Endothelial cell of umbilical vein (primary cell): Measurements from ENCODE around the gene MAP3K10. TPM values are rescaled to one million over a fixed set of nuclear protein-coding genes. Genes with fewer than 3 reads are reported as not detected.

Experiments
- BruUV-seq: library from RNA; stranded (reverse); fragments of 400-500 nt; replicated peaks from 2 replicates; lab custom pipeline; 2021; lab: Mats Ljungman, UMichigan
- CTCF ChIA-PET: fragments of 300-600, 350-600 bp; sonication (Branson Sonifier 250); formaldehyde crosslinking; loops from one replicate; lab custom pipeline; 2021; ENCODE audit warnings: antibody characterized with exemption, inconsistent platforms; lab: Charles Lee
- POLR2A ChIA-PET: fragments of 300-600, 350-600 bp; sonication (Branson Sonifier 250); formaldehyde crosslinking; loops from one replicate; lab custom pipeline; 2021; ENCODE audit warnings: antibody characterized with exemption, inconsistent platforms; lab: Charles Lee
- DNase-seq: peaks from one replicate; pipeline ENCODE4 v3.0.0-alpha.2; 2011; ENCODE audit warnings: low read depth, low spot score
- FAIRE-seq: peaks from 2 replicates; lab custom pipeline; 2011; peaks lifted over from hg19 to GRCh38; lab: Jason Lieb, UNC
- H2AFZ ChIP-seq: 2 replicates; pipeline ENCODE4 v1.6.0; 2012; ENCODE audit warnings: low read depth, low read length, control low read depth, inconsistent platforms
- H3K27ac ChIP-seq: 2 replicates; pipeline ENCODE4 v1.5.1; 2011; ENCODE audit warnings: low read depth, mild to moderate bottlenecking, control low read depth, low read length, moderate library complexity; ENCODE audit not compliant: insufficient read depth
- H3K27me3 ChIP-seq, 2 experiments: 2 replicates each; pipeline versions ENCODE4 v1.6.0 to v1.6.1; 2011; ENCODE audit warnings: low read length in 2 of 2, mixed read lengths in 1 of 2; ENCODE audit not compliant: control insufficient read depth in 2 of 2, insufficient read depth in 2 of 2
- H3K36me3 ChIP-seq, 2 experiments: 2 replicates in 1 of 2; 3 replicates in 1 of 2; pipeline ENCODE4 v1.5.1; 2011; ENCODE audit warnings: low read length in 2 of 2, mild to moderate bottlenecking in 1 of 2, moderate library complexity in 1 of 2; ENCODE audit not compliant: control insufficient read depth in 2 of 2, insufficient read depth in 2 of 2; ENCODE audit errors: extremely low read depth in 1 of 2
- H3K4me1 ChIP-seq: 3 replicates; pipeline ENCODE4 v1.5.1; 2011; ENCODE audit warnings: mild to moderate bottlenecking, low read length; ENCODE audit not compliant: control insufficient read depth, insufficient read depth; ENCODE audit errors: extremely low read depth
- H3K4me2 ChIP-seq: 2 replicates; pipeline ENCODE4 v1.6.1; 2011; ENCODE audit warnings: low read length, control low read depth, mixed read lengths; ENCODE audit not compliant: insufficient read depth
- H3K4me3 ChIP-seq, 3 experiments: fragments of 200-600 bp in 1 of 3; sonication (generic), shearing (Covaris generic) in 1 of 3; replicated peaks in 1 of 3; 2 replicates each; pipeline ENCODE4 v1.5.1; 2011 to 2016; ENCODE audit warnings: control low read depth in 3 of 3, low read length in 3 of 3, mild to moderate bottlenecking in 2 of 3, inconsistent platforms in 1 of 3, low read depth in 1 of 3, moderate library complexity in 1 of 3; ENCODE audit not compliant: insufficient read depth in 1 of 3
- H3K79me2 ChIP-seq: 2 replicates; pipeline ENCODE4 v1.6.0; 2012; ENCODE audit warnings: low read length, inconsistent platforms; ENCODE audit not compliant: control insufficient read depth, insufficient read depth
- H3K9ac ChIP-seq: replicated peaks from 2 replicates; pipeline ENCODE3; 2011; ENCODE audit warnings: low read length, control low read depth; ENCODE audit not compliant: insufficient read depth; ENCODE audit errors: extremely low read depth
- H3K9me1 ChIP-seq: replicated peaks from 3 replicates; pipeline ENCODE4 v1.6.0; 2011; ENCODE audit warnings: mild to moderate bottlenecking, low read length; ENCODE audit not compliant: control insufficient read depth, insufficient read depth; ENCODE audit errors: extremely low read depth
- H3K9me3 ChIP-seq: replicated peaks from 2 replicates; pipeline ENCODE4 v1.5.1; 2012; ENCODE audit warnings: low read length, inconsistent platforms; ENCODE audit not compliant: control insufficient read depth, insufficient read depth
- H4K20me1 ChIP-seq: replicated peaks from 2 replicates; pipeline ENCODE3; 2011; ENCODE audit warnings: mild to moderate bottlenecking, low read length; ENCODE audit not compliant: control insufficient read depth, insufficient read depth; ENCODE audit errors: extremely low read depth
- CTCF ChIP-seq, 2 donors: IDR thresholded peaks; 1 replicate in 1 of 2; 2 replicates in 1 of 2; pipeline ENCODE4 v1.5.1; 2011; ENCODE audit warnings: low read length in 2 of 2, mild to moderate bottlenecking in 2 of 2, moderate library complexity in 2 of 2, control low read depth in 1 of 2, inconsistent platforms in 1 of 2, low read depth in 1 of 2; ENCODE audit not compliant: insufficient read depth in 1 of 2; ENCODE audit errors: extremely low read depth in 1 of 2
- EZH2 ChIP-seq: IDR thresholded peaks from 2 replicates; pipeline ENCODE4 v1.6.1; 2012; ENCODE audit warnings: borderline replicate concordance, low read depth, mild to moderate bottlenecking, moderate library complexity, low read length, inconsistent platforms; ENCODE audit not compliant: severe bottlenecking
- FOS ChIP-seq: IDR thresholded peaks from 2 replicates; pipeline ENCODE4 v1.6.1; 2011; ENCODE audit warnings: mild to moderate bottlenecking, low read length, moderate library complexity, borderline replicate concordance; ENCODE audit not compliant: insufficient read depth
- GATA2 ChIP-seq: IDR thresholded peaks from 2 replicates; pipeline ENCODE4 v1.7.0; 2011; ENCODE audit warnings: low read depth, mild to moderate bottlenecking, moderate library complexity, mixed read lengths, low read length; ENCODE audit not compliant: insufficient read length, insufficient read depth
- JUN ChIP-seq: IDR thresholded peaks from 2 replicates; pipeline ENCODE4 v1.6.1; 2011; ENCODE audit warnings: borderline replicate concordance, low read depth; ENCODE audit not compliant: insufficient read length, insufficient read depth
- MYC ChIP-seq: IDR thresholded peaks from one replicate; pipeline ENCODE4 v1.6.1; 2011; ENCODE audit warnings: mild to moderate bottlenecking, low read depth, low read length
- POLR2A ChIP-seq: IDR thresholded peaks from 2 replicates; pipeline ENCODE4 v1.6.1; 2012; ENCODE audit warnings: low read depth, mild to moderate bottlenecking, control low read depth, low read length
- POLR2AphosphoS5 ChIP-seq: IDR thresholded peaks from 2 replicates; pipeline ENCODE4 v1.6.1; 2012; ENCODE audit warnings: low read depth, mild to moderate bottlenecking, control low read depth, low read length, moderate library complexity; ENCODE audit not compliant: insufficient read depth
- dilution Hi-C: fragments of 300-500 bp; cut with MboI; formaldehyde crosslinking; loops from one replicate; pipeline ENCODE4 v1.15.0; 2019; ENCODE audit warnings: low sequenced_read_pairs; ENCODE audit not compliant: extremely low pct_ligation_motif_present
- intact Hi-C: fragments of 100-400 bp; cut with micrococcal nuclease; formaldehyde crosslinking; loops from one replicate; pipeline ENCODE4 v1.10.0; 2022
- polyA plus RNA-seq, 4 experiments: library from polyadenylated mRNA; depleted of rRNA in 3 of 4; stranded (reverse) in 3 of 4; unstranded in 1 of 4; fragments of >200 nt; gene quantifications; 2 replicates each; pipeline versions ENCODE4 v1.2.1 to v1.2.3, GENCODE V29; 2011 to 2012; ENCODE audit warnings: missing spikeins in 1 of 4
- total RNA-seq: library from RNA; stranded (reverse); gene quantifications from 2 replicates; pipeline ENCODE4 v1.2.3, GENCODE V29; 2021
- TF ChIP-seq, protein P1 (sequence below): IDR thresholded peaks from 2 replicates; pipeline ENCODE4 v1.6.1; 2011; ENCODE audit not compliant: insufficient read depth, insufficient read length

Gene MAP3K10
- total and polyA plus RNA-seq, 2 donors (not counting 3 experiments of a cell fraction or from before 2014, with no cell fraction given): 6.3 to 19.4 TPM

GRCh38 chr19:40143612-40144011 is 47.6 kb upstream of the MAP3K10 start:
- DNase-seq (no peak), FAIRE-seq (no peak)
- no TSS peak for BruUV-seq
- POLR2A ChIA-PET: interaction anchor here (0.7 kb wide), 1 partner anchor 10 kb away, joined by 9 read pairs; no protein-coding TSS in a partner anchor
- no peaks in the 10 kb centered on the region for H4K20me1 ChIP-seq
- intact Hi-C loops: loop anchor here (10.0 kb wide), 2 partner anchors 381 to 491 kb away; no protein-coding TSS in a partner anchor
- no peaks in the 10 kb centered on the region for H3K36me3 ChIP-seq
- no peak overlapping the region for H3K9ac ChIP-seq
- dilution Hi-C loops: no loop called here
- H3K79me2 ChIP-seq: no peaks in the 10 kb centered on the region
- no peak overlapping the region for H2AFZ ChIP-seq
- no peaks in the 10 kb centered on the region for H3K27me3 ChIP-seq
- no peaks in the 10 kb centered on the region for H3K9me1 ChIP-seq
- H3K9me3 ChIP-seq: no peaks in the 10 kb centered on the region
- H3K4me3 ChIP-seq: no peak overlapping the region
- TF ChIP-seq GATA2: no peak
- TF ChIP-seq FOS: no peak
- TF ChIP-seq EZH2: no peak
- TF ChIP-seq, protein P1, sequence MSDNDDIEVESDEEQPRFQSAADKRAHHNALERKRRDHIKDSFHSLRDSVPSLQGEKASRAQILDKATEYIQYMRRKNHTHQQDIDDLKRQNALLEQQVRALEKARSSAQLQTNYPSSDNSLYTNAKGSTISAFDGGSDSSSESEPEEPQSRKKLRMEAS: no peak
- TF ChIP-seq POLR2A: no peak
- no peak for TF ChIP-seq MYC
- no peak for TF ChIP-seq JUN
- no peak for TF ChIP-seq CTCF (IDR thresholded peaks at IDR 0.05; ENCODE audit: extremely low read depth in 1 of 2, insufficient read depth in 1 of 2, low read depth in 1 of 2, low read length in 2 of 2)
- no peak for TF ChIP-seq POLR2AphosphoS5
- peaks cover 8% of the 10 kb centered on the region for H3K4me1 ChIP-seq
- CTCF ChIA-PET: interaction anchor here (1.3 to 1.5 kb wide), 2 partner anchors 22 to 23 kb away, joined by 3 to 7 read pairs; no protein-coding TSS in a partner anchor
- no peak overlapping the region for H3K27ac ChIP-seq
- no peak overlapping the region for H3K4me2 ChIP-seq
